T-helper 2 cell treated with Interferon-gamma antibody and Interleukin-4, amounts not matched to agents 5 μg/mL and 100 μg/mL, for 36 hours (primary cell): ENCODE data around the gene PLK5.
"Not testable (repeated sequence)": the region's sequence is repeated elsewhere in the genome, so short reads cannot be mapped to it uniquely, and the experiment has no call there.

ENCODE experiments used
- DNase-seq: peaks from one replicate; pipeline ENCODE4 v3.0.0; 2021; ENCODE audit warnings: low spot score
- H3K27ac Mint-ChIP-seq: one replicate; pipeline ENCODE4 v1.8.0; 2021; ENCODE audit warnings: mild to moderate bottlenecking, mixed read lengths
- H3K27me3 Mint-ChIP-seq: one replicate; pipeline ENCODE4 v1.8.0; 2021; ENCODE audit warnings: low read depth, mixed read lengths
- H3K36me3 Mint-ChIP-seq: one replicate; pipeline ENCODE4 v1.8.0; 2021; ENCODE audit warnings: low read depth, mixed read lengths
- H3K4me1 Mint-ChIP-seq: one replicate; pipeline ENCODE4 v1.8.0; 2021; ENCODE audit warnings: low read depth, mixed read lengths
- H3K4me3 Mint-ChIP-seq: one replicate; pipeline ENCODE4 v1.8.0; 2022; ENCODE audit warnings: mild to moderate bottlenecking, moderate library complexity, mixed read lengths
- H3K9me3 Mint-ChIP-seq: one replicate; pipeline ENCODE4 v1.8.0; 2021; ENCODE audit warnings: mixed read lengths

Gene PLK5

DNA sequence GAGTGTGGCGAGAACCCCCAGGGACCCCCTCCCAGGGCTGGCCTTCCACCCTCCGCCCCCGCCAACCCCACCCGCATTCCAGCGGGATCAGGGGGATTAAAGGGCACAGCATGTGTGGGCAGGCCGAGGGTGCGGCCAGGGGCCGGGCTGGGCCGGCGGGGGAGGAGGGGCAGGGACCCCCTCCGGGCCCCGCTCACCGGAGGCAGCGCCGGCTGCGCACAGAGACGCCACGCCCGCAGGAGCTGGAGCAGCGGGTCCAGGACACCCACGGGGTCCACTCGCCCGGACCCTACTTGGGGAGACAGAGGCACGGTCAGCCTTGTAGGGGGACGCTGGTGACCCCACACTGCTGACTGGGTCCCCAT lies 13.5 kb upstream of the PLK5 start:
- no peak for DNase-seq
- Mint-ChIP-seq H3K36me3 (no peaks in the 10 kb centered on the region), H3K4me1 (peaks cover 8% of the 10 kb centered on the region), H3K9me3 (no peaks in the 10 kb centered on the region), H3K27ac (no peak overlapping the region), H3K27me3 (peaks cover 16% of the 10 kb centered on the region), H3K4me3 (no peak overlapping the region)

DNA sequence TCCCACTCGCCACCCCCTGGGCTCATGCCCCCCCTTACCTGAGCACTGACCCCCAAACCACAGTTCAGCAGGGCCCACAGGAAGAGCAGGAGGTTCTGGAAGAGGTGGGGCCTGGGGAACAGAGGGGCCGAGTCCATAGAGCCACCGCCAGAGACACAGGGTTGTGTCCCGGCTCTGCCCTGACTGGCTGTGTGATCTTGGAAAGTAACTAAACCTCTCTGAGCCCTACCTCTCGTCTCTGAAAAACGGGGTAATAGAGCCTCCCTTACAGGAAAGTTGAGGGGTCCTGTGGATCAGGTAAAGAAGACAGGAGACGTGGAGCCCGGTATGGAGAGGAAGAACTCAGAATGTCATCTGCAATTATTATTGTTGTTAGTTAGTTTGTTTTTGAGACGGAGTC lies 13.1 kb upstream of the PLK5 start:
- Mint-ChIP-seq H3K4me1 (peaks cover 8% of the 10 kb centered on the region), H3K27me3 (peaks cover 13% of the 10 kb centered on the region), H3K27ac (no peak overlapping the region)

DNA sequence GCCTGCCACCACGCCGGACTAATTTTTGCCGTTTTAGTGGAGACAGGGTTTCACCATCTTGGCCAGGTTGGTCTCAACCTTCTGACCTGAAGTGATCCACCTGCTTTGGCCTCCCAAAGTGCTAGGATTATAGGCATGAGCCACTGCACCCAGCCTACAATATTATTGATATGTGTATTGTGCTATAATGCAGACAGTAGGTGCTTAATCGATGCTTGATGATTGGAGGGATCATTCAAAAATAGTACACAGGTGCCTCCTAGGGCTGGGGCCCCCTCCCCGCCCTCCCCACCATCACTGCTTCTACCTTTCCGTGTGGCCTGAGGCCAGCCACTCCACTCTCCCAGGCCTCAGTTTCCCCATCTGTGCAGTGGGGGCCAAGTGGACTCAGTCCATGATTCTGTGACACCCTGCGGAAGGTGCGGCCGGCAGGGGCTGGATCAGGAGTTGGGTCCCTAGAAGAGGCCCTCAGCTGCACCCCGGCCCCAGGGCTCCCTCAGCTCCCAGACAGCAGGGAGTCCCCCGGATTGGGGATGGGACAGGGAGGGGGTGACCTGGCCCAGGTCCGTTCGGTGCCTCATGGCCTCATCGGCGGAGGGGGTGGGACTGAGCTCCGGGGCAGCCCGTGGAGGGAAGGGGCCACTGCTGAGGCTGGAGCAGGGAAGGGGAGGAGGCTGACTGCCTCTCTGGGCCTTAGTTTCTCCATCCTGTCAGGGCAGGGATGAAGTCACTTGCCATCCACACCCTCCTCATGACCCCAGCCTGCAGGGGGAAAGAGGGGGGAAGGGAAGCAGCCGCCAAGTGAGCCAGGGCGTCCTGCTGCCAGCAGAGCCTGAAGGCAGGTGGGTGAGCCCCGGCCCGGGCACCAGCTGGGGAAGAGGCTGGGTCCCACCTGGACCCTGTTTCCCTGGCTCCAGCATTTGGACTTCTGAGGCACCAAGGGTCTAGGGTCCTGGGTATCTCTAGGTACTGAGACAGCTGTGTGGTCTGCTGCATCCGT lies 12.3 kb upstream of the PLK5 start:
- no peak for DNase-seq
- Mint-ChIP-seq H3K9me3 (no peaks in the 10 kb centered on the region), H3K27me3 (peaks cover 15% of the 10 kb centered on the region), H3K27ac (no peak overlapping the region), H3K4me3 (peak overlapping the region; percentile 71), H3K4me1 (peaks cover 7% of the 10 kb centered on the region), H3K36me3 (no peaks in the 10 kb centered on the region)

More for the DNA sequence above, 13.1 kb upstream of the PLK5 start:
- H3K9me3 Mint-ChIP-seq, result no peaks in the 10 kb centered on the region
- no peak for DNase-seq
- H3K4me3 Mint-ChIP-seq, result no peak overlapping the region
- H3K36me3 Mint-ChIP-seq, result no peaks in the 10 kb centered on the region

DNA sequence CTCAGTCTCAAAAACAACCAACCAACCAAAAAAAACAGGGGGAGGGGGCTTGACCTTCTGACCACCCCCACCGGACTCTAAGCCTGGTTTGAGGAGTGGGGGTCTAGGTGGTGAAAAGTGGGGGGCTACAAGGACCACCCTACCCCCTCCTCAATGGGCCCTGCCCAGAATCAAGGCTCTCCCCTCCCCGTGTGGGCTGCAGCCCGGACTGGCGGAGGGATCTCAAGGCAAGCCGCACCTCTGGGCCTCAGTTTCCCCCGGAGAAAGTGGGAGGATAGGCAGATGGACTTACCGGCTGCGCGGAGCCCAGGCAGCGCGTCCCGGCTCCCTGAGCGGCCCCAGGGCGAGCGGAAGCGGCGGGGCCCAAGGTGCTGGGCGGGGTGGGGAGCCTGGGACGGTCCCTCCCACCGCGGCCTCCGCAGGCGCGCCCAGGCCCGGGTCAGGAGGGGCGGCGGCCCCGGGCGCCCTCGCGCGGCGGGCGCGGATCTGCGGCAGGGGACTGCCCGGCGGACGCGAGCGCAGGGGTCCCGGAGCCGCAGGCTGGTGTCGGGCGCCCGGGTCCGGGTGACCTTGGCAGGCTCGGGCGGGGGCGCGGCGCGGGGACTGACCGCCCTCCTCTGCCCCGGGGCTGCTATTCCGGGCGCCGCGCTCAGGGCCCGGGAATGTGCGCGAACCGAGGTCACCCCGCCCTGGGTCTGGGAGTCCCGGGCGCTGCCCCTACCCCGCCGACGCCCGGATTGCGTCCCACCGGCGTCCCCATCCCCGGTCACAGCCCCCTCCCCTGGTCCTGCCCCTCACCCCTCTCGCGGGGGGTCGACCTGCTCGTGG lies 11.0 kb upstream of the PLK5 start, which contains the start of gene ADAMTSL5:
TSS of gene ADAMTSL5 (minus strand) at position 349 of the 828 bp plus-strand sequence. CDS start 2,076 bp downstream, outside the sequence.
- Mint-ChIP-seq H3K27ac (no peak within 1 kb of the TSS), H3K27me3 (peaks cover 17% of the 10 kb centered on the region), H3K36me3 (no peaks in the 10 kb centered on the region), H3K4me3 (peak within 1 kb of the TSS; percentile 71), H3K4me1 (peaks cover 3% of the 10 kb centered on the region), H3K9me3 (no peaks in the 10 kb centered on the region)
- peak; percentile 76 for DNase-seq

DNA sequence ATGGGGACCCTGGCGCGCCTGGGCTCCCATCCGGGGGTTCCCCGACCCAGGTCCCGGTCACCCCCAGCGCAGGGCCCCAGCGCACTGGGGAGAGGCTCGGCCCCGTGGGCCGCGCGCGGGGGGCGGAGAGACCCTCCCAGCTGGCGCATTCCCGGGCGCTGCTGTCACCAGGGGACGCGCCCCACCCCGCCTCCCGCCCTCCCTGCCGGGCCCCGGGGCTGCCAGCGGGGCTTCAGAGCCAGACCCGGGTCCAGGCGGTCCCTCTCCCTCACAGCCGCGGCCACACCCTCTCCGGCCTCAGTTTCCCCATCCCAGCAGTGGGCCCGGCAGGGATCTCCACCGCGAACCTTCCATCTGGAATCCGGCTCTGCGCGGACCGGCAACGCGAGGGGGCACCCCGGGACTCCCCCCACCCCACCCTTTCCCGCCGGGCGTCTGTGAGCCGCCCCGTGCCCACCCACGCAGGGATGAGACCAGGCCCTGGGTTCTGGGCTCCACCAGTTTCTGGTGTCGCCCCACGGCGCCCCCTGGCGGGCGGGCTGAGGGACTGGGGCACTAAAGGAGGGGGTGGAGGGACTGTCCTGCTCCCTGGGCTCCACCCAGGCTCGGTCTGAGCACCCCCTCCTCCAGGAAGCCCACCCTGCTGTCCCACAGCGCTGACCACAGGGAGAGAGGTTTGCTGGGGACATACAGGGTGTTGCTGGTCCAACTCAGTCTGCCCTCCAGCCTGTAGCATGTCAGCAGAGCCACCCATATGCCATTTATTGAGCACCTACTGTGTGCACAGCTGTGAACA lies 10.2 kb upstream of the PLK5 start:
- Mint-ChIP-seq H3K36me3 (no peaks in the 10 kb centered on the region), H3K4me3 (peak overlapping the region; percentile 26), H3K27me3 (peaks cover 15% of the 10 kb centered on the region), H3K27ac (no peak overlapping the region), H3K4me1 (peaks cover 2% of the 10 kb centered on the region), H3K9me3 (no peaks in the 10 kb centered on the region)
- peak; percentile 72 for DNase-seq

DNA sequence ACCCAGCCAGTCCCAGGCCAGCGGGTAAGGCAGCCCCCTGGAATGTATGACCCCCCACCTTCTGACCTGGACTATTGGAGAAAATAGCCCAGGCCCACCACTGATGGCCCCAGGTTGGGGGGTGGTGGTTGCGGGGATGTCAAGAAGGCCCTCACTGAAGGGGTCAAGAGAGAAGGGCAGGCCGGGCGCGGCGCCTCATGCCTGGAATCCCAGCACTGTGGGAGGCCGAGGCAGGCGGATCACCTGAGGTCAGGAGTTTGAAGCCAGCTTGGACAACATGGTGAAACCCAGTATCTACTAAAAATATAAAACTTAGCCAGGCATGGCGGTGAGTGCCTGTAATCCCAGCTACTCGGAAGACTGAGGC lies 9.6 kb upstream of the PLK5 start:
- Mint-ChIP-seq H3K9me3 (no peaks in the 10 kb centered on the region), H3K27me3 (peaks cover 14% of the 10 kb centered on the region), H3K4me3 (peak overlapping the region; percentile 26), H3K36me3 (no peaks in the 10 kb centered on the region), H3K4me1 (peaks cover 2% of the 10 kb centered on the region), H3K27ac (no peak overlapping the region)
- no peak for DNase-seq

DNA sequence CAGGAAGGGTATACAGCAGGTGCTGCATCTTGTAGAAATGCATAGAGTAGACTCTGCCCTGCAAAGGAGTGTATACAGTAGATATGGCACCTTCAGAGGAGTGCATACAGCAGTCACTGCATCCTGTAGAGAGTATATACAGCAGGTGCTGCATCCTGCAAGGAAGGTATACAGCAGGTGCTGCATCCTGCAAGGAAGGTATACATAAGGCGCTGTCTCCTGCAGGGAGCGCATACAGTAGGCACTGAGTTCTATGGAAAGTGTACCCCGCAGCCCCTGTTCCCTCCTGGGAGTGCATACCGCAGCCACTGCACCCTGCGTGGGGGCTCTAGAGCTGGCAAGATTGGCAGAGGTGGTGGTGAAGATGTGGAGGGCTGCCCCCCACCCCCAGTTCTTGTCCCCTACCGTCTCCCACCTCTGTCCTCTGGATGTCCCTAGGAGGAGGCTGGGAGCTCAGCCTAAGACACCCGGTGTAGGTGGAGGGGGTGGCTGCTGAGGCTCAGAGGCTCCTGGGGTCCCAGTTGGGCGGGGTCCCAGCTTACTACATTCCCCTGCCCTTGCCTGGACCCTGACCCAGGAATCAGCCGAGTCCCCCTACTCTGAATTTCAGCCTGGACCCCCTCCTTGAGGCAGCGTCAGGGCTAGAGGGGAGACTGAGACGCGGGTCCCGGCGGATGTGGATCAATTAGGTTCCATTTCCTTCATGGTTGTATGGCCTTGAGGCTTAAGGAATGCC lies 8.7 kb upstream of the PLK5 start:
- Mint-ChIP-seq H3K9me3 (no peaks in the 10 kb centered on the region), H3K4me1 (peaks cover 2% of the 10 kb centered on the region), H3K27me3 (peaks cover 9% of the 10 kb centered on the region), H3K36me3 (no peaks in the 10 kb centered on the region), H3K4me3 (no peak overlapping the region), H3K27ac (no peak overlapping the region)
- DNase-seq, result no peak

DNA sequence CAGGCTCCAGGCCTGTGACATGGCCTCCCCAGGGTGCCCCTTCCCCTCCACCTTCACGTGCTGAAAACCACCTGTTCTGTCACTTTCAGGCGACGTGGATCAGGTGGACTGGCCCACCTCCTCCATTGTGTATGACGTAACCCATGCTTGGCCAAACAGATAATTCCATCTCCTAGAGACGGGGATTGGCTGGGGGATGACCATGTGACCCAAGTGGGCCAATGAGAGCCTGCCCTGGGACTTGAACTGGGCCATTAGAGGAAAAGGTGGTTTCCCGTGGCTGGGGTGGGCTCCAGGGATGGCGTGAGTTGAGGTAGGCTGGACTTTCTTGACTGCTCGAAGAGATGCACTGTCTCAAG lies 7.5 kb upstream of the PLK5 start:
- H3K9me3 Mint-ChIP-seq, result no peaks in the 10 kb centered on the region
- H3K4me3 Mint-ChIP-seq, result no peak overlapping the region
- peaks cover 4% of the 10 kb centered on the region for H3K27me3 Mint-ChIP-seq
- no peak overlapping the region for H3K27ac Mint-ChIP-seq
- no peaks in the 10 kb centered on the region for H3K36me3 Mint-ChIP-seq
- no peaks in the 10 kb centered on the region for H3K4me1 Mint-ChIP-seq
- DNase-seq, result no peak

DNA sequence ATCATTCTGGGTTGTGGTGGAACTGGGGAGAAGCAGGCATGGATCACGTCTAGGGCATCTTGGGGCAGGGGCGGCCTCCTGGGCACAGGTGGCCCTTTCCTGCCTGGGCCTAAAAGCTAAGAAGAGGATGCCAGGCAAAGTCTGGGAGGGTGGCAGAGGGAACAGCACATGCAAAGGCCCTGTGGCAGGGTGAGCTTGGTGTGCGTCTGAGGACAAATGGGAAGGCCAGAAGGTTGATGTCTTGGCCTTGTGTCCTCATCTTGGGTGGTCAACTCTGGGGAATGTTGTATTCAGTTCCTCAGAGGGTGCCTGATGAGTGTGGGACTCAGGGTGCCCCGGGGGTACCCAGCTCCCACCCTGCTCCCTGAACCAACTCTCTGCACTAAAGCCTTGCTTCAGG lies 5.4 kb upstream of the PLK5 start:
- Mint-ChIP-seq H3K9me3 (no peaks in the 10 kb centered on the region), H3K4me3 (no peak overlapping the region), H3K36me3 (no peaks in the 10 kb centered on the region), H3K27ac (no peak overlapping the region), H3K4me1 (no peaks in the 10 kb centered on the region), H3K27me3 (peaks cover 13% of the 10 kb centered on the region)
- no peak for DNase-seq

DNA sequence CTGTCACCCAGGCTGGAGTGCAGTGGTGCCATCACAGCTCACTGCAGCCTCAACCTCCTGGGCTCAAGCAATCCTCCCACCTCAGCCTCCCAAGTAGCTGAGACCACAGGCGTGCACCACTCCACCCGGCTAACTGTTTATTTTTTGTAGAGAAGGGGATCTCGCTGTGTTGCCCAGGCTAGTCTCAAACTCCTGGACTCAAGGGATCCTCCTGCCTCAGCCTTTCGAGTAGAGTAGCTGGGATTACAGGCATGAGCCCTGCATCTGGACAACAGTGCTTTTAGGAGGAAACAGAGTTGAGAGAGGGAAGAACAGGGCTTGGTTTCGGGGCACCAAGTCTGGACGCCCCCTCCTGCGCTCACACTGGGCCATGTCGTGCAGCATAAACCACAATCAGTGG lies 4.1 kb upstream of the PLK5 start:
- H3K4me1 Mint-ChIP-seq, H3K36me3 Mint-ChIP-seq, H3K27ac Mint-ChIP-seq, H3K4me3 Mint-ChIP-seq, H3K9me3 Mint-ChIP-seq, DNase-seq: not testable (repeated sequence)
- peaks cover 19% of the 10 kb centered on the region for H3K27me3 Mint-ChIP-seq

DNA sequence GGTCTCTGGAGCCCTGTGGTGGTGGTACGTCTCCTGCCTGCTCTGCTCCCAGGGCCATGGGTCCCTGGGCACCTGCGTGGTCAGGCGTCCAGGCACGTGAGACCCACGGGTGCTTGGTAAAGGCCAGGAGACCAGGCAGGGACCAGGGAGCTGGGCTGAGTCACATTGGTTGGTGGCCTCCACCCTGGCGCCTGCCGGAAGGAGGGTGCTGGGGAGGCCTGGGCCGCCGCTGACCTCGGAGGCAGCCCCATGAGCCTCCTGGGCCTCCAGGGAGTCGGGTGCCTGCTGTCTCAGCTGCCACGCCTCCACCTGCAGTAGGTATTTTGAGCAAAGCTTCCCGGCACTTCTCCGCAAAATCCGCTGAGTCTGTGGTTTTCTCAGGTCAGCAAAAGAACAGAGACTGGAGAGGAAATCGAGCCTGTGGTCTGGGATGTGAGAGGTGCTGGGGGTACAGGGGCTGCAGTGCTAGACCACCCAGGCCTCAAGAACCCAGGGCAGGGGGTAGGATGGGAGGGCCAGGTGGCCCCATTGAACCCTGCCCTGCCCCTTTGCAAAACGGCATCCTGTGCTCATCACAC lies 3.6 kb upstream of the PLK5 start:
- Mint-ChIP-seq H3K27ac (no peak overlapping the region), H3K9me3 (no peaks in the 10 kb centered on the region), H3K36me3 (no peaks in the 10 kb centered on the region), H3K4me3 (no peak overlapping the region), H3K4me1 (peaks cover 3% of the 10 kb centered on the region), H3K27me3 (peaks cover 21% of the 10 kb centered on the region)
- no peak for DNase-seq

DNA sequence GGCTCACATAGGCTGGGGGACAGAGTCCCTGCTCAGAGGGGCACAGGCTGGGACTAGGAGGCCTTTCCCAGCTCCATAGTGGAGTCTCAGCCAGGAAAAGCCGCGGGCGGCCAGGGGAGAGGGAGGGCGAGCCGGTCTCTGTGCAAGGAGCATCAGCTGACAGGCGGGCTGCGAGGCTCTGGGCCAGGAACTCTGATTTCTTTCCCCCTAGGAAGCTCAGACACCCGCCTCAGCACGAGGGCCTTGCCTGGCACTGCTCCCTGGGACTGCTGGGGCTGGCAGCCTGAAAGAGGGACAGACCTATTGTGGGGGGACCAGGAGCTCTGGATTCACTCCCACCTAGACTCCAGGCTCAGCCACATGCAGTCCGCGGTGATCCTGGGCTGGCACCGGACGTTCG lies 2.2 kb upstream of the PLK5 start:
- Mint-ChIP-seq H3K27ac (no peak overlapping the region), H3K27me3 (peaks cover 24% of the 10 kb centered on the region)

DNA sequence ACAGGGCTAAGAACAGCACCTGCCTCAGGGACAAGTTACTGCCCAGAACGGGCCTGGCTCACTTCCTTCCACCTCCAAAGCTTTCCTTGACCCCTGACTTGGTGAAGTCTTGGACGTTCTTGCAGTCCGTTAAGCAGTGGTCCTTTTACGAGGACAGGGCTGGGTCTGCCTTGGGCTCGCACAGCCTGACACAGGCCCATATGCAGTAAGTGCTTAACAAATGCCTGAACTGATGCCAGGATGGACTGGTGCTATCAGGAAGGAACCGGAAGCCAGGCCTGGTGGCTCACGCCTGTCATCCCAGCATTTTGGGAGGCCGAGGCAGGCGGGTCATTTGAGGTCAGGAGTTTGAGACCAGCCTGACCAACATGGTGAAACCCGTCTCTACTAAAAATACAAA lies 1.8 kb upstream of the PLK5 start:
- H3K4me1 Mint-ChIP-seq, result peaks cover 3% of the 10 kb centered on the region
- peaks cover 22% of the 10 kb centered on the region for H3K27me3 Mint-ChIP-seq
- H3K4me3 Mint-ChIP-seq, result no peak overlapping the region
- H3K36me3 Mint-ChIP-seq, result no peaks in the 10 kb centered on the region
- H3K27ac Mint-ChIP-seq, result no peak overlapping the region
- no peak for DNase-seq
- H3K9me3 Mint-ChIP-seq, result no peaks in the 10 kb centered on the region

More for the DNA sequence above, 2.2 kb upstream of the PLK5 start:
- no peaks in the 10 kb centered on the region for H3K9me3 Mint-ChIP-seq
- H3K36me3 Mint-ChIP-seq, result no peaks in the 10 kb centered on the region
- no peak overlapping the region for H3K4me3 Mint-ChIP-seq
- no peak for DNase-seq
- peaks cover 3% of the 10 kb centered on the region for H3K4me1 Mint-ChIP-seq
